ENCODE measurements around the gene PPY.

GRCh38 chr17:43917348-43918025, 24.8 kb downstream of the PPY start:
- TF ChIP-seq CTCF (IDR thresholded peaks at IDR 0.05) (no peak; the same call in 1 of the 2 replicates), MAX (CRISPR knock-in tag; IDR thresholded peaks at IDR 0.05) (no peak), MLX (CRISPR knock-in tag; IDR thresholded peaks at IDR 0.05) (no peak), HMGXB4 (CRISPR knock-in tag; IDR thresholded peaks at IDR 0.05) (no peak; the same call in 1 of the 2 replicates), JUN (CRISPR knock-in tag; IDR thresholded peaks at IDR 0.05) (no peak), KAT7 (CRISPR knock-in tag; IDR thresholded peaks at IDR 0.05; ENCODE audit: borderline replicate concordance) (no peak), ZNF232 (CRISPR knock-in tag; IDR thresholded peaks at IDR 0.05) (no peak), SP1 (CRISPR knock-in tag; conservative IDR thresholded peaks at IDR 0.05) (no peak), NR2C2 (CRISPR knock-in tag; IDR thresholded peaks at IDR 0.05) (no peak)
